DOHH2 (cell line): ENCODE results near the gene CSN3.

Source experiments
- CTCF ChIP-seq: fragments of 200-600 bp; sonication (generic); IDR thresholded peaks from one replicate; pipeline ENCODE4 v1.5.1; 2014; ENCODE audit warnings: antibody characterized with exemption, mild to moderate bottlenecking, low read depth, low read length; ENCODE audit not compliant: poor library complexity, severe bottlenecking
- EZH2phosphoT487 ChIP-seq: fragments of 200-600 bp; sonication (generic); IDR thresholded peaks from 2 replicates; pipeline ENCODE4 v1.6.1; 2017; ENCODE audit warnings: borderline replicate concordance, mild to moderate bottlenecking, antibody characterized with exemption, low read length, moderate library complexity, mixed read lengths

GRCh38 chr4:70251250-70251944, 9.0 kb downstream of the CSN3 start:
- no peak for TF ChIP-seq CTCF
- no peak for TF ChIP-seq EZH2phosphoT487
